Dermis blood vessel endothelial cell (primary cell): ENCODE results near the gene ZEB2. TPM values are rescaled to one million over a fixed set of nuclear protein-coding genes. Genes with fewer than 3 reads are reported as not detected.

ENCODE experiments used
- DNase-seq: peaks from one replicate; pipeline ENCODE4 v3.0.0; 2010
- total RNA-seq: library from RNA; depleted of rRNA; stranded (reverse); fragments of >200 nt; gene quantifications from 2 replicates; pipeline ENCODE4 v1.2.3, GENCODE V29; 2014

Gene ZEB2
- total RNA-seq, 1 donor from 2014 or later: 5.3 TPM

DNA sequence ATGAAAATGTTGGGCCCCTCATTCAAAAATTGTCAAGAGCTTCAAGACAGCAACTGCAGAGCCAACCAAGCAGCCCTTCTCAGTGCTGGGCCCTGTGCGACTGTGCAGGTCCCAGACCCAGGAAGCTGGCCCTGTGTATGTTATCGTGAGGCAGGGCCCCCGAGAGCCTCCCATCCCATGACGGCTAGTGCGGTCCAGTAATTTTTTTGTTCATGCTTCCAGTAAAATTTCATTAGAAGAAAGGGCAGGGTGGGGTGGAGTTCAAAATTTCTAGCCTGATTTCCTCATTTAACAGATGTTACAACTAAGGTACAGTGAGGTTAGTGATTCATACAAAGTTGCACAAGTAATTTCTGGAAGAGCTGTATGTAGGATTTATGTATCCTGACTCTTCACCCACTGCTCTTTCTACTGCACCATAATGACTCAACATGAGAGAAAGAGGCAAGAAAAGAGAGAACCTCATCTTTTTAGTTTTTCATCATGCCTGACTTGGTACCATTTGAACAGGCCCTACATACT, 105.5 kb downstream of the ZEB2 start:
- no peak for DNase-seq

DNA sequence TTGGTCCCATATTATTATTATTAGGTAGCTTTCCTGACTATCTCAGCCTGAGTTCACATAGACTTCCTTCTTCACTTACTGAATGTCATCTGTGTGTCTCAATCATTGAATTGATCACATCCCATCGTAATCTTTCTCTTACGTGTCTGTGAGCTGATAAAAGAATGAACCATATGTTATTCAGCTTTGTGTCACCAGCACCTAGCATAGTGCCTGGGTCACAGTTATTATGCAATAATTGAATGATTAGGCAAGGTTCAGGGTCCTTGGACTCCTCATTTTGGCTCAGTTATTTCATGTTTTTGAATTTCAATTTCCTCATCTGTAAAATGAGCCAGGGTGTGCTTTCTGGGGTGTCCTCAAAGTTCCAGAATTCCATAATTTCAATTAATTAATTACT, 107.2 kb downstream of the ZEB2 start:
- DNase-seq: no peak

DNA sequence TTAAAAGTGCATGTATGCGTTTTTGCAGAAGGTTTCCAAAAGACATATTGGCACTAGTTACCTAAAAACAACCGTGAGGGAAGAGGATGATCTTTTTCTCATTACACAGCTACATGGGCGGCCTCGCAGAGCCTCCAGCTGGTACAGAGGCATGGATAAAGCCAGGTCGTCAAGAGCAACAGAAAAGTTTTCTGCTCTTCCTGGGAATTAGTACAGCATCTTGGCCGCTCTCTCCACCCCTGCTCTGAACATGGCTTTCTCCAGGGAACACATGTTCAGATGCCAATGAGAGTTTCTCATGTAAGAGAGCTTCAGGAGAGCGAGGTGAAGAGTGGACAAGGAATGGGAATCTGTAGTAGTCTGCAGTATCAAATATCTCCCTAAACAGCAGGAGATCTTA, 108.4 kb downstream of the ZEB2 start:
- DNase-seq: no peak

DNA sequence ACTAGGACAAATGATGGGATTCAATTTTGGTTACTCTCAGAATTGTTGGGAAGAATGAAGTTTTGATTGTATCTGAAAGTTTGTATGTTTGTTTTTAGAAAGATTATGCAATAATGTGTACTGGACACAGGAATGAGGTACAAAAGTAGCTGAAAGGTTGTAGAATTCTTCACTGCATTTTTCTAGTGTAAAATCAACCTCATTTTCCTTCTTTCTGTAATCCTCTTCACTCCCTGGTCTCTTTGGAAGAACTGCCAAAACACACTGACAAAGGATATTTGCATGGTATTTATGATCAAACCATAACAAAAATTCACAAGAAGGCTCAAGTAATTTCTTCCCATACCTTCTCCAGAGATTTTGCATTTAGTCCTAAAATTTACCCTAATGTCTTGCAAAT, 110.7 kb downstream of the ZEB2 start:
- DNase-seq: no peak

DNA sequence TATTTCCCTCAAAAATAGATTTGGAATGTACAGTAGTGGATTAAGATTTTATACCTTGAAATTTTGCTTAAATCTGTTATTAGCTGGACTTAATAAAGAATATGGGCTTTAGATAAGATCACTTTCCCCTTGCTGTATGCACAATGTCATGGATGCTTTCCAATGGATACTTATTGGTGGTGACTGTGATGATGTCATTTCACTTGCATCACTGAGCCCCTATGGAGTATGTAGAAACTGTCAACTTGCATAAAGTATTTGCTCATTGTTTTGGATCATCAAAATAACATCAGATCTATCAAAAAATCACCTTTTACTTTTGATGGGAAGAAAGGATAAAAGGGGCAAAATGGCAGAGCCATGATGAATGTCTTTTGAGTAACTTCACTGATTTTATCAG, 112.7 kb downstream of the ZEB2 start:
- no peak for DNase-seq

DNA sequence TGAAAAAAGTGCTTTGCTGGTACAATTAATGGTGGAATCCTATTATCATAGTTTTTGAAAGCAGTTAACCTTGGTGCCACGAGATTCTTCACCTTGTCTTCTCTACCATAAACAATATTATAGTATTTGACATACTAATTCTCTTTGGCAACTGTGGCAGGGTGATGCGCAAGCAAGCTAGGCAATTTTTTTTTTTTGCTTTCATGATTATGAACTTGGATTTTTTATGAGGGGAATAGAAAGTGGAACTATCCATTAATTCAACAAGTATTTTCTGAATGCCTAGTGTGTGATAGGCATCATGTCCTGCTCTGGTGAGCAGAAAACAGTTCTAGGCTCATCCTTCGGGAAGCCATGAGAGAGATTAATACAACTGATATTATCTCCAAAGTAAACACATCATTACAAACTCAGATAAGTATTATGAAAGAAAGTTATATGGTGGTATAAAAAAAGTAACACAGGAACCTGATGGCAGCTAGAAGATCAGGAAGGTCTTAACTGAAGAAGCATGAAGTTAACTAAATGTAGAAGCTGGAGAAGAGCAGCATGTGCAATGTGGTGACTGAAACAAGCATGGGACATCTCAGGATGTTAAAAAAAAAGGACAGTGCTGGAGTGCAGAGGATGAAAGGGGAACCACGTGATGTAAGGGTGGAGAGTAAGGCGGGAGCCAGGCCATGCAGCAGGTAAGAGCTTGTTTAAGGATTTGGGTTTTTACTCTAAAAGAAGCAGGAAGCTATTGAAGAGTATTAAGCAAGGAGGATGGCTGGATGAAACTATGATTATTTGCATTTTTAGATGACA, 113.7 kb downstream of the ZEB2 start:
- DNase-seq: no peak

DNA sequence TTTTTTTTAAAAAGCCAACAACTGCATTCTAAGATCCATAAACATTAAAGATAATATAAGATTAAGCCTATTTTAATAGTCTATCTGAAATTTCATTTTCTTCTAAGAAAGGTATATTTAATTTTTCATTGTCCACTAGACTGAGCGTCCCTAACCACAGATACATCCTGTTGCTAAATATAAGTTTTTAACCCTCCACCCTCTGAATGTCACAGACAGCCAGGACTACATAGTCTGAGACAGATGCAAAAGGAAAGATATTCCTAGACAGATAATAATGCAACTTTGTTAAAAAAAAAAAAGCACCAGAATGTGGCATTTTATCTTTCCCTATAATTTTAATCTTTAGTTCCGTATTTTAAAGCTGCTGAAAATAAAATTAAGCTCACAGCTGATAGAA, 114.6 kb downstream of the ZEB2 start:
- DNase-seq: no peak

DNA sequence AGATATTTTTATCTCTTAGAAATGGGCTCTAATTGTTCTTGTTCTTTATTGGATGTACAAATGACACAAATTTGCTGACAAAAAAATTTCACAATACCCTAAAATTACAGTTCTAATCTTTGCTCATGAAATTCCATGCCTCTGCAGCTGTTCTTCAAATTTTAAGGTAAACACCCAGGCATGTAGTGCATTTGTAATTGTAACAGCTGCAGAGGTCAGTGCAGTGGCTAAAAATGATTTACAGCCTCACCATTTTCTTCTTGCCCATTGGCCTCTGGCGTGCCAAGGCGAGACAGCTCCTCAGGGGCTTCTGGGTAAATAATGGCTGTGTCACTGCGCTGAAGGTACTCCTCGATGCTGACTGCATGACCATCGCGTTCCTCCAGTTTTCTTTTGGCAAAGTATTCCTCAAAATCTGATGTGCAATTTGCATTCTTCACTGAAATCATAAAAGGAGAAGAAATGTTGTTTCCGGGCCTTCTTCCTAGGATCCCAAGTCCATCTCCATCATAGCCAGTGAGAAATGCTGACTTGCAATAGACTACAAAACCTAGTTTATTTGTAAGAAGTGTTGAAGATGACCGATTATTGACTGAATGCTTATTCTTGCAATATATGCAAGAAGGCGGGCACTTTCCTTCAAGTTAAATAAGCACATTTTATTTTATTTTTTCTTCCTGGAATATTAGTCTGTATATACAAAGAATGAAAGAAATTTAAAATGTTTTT, 115.2 kb downstream of the ZEB2 start:
- DNase-seq: no peak

DNA sequence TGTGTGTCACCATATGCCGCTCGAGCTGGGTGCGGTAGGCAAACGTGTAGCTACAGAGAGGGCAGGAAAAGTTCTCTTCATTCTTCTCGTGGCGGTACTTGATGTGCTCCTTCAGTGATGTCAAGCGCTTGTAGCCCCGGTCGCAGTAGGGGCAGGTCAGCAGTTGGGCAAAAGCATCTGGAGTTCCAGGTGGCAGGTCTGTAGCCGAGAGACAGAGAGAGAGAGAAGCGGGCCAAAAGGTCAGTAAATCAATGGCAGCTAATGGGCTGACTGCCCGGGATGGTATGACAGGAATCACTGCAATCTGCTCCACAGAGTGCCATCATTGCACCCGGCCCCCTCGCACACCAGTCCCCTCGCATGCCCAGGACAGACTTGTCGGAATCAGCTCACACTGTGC, 116.0 kb downstream of the ZEB2 start:
- no peak for DNase-seq

DNA sequence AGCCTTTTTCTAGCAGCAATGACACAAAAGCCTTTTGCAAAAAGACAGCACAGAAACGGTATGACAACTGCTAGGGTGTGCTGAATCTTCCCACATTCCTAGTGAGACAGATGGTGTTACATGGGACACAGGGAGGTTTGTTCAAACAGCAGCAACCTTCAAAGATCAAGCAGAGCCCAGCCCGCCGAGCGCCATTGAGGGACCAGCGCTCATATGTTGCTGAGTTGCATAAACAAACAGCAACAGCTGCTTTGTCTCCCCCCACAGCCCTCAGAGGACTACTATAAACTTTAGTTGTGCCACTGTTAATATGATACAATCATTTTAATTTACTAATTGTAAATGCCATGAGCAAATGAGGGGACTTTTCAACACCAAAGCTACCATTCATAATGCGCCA, 117.7 kb downstream of the ZEB2 start:
- no peak for DNase-seq

DNA sequence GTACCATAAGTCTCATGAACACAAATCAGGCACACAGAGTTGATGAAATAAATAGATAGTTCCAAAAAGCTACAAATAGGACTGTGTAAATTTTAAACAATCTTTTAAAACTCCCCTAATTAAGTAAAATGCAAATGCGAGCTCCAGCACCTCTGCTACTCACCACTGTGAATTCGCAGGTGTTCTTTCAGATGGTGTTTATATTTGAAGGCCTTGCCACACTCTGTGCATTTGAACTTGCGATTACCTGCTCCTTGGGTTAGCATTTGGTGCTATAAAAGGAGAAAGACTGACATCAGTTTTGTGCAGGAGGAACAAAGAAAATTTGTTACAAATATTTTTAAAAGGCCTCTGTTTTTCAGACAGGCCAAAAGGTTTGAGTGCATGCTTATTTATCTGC, 118.9 kb downstream of the ZEB2 start:
- DNase-seq: no peak

DNA sequence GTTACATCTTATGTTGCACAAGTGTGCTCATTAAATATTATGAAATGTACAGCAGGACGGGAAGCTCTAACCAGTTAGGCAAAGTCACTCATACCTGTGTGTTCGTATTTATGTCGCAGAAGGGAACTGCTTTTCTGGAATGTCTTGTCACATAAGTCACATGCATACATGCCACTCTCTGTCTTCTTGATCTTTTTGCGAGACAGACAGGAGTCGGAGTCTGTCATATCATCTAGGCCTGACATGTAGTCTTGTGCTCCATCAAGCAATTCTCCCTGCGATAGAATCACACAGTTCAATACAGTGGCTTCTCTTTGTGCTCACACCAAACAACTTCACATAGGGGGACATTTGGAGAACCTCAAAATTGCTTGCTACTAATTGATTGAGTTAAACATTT, 123.6 kb downstream of the ZEB2 start:
- DNase-seq: no peak

DNA sequence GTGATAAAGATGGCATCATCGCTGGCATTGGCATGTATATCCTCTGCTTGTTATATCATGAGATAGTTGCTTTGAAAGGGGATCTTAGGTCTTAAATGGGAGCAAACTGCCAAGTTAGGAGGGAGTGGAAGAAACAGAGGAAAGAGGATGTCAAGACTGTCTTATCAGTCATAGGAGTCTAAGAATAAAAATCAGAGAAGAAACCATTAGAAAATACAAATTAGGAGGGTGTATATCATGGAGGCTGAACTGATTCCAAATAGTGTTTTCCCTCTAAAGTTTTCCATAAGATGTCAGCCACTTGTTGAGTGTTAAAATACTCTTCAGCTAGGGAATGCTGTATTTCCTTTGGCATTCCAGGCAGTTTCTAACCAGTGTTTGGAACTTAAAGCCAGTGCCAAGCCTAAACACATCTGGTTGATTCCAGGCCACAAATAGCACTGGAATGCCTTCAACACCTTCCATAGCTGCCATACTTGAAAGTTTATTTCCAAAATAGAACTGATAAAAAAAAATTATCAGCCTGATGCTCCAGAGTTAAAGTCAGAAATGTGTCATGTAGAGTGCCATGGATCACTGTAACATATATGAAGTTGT, 129.4 kb downstream of the ZEB2 start:
- DNase-seq: no peak

DNA sequence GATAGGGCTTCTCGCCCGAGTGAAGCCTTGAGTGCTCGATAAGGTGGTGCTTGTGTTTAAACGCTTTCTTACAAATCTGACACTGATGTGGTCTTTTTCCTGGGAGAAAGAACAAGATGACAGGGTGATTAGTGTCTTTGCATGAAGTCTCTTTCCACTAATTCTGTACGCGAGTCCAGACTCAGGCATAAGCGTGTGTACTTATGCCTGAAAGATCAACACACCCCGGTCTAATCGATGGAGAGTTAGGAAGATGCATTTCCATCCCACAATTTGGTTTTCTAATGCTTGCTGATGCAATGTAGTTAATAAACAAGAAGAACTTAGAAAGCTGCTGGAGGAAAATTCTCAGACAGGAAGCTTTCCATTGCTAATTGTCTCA, 130.0 kb downstream of the ZEB2 start:
- no peak for DNase-seq

DNA sequence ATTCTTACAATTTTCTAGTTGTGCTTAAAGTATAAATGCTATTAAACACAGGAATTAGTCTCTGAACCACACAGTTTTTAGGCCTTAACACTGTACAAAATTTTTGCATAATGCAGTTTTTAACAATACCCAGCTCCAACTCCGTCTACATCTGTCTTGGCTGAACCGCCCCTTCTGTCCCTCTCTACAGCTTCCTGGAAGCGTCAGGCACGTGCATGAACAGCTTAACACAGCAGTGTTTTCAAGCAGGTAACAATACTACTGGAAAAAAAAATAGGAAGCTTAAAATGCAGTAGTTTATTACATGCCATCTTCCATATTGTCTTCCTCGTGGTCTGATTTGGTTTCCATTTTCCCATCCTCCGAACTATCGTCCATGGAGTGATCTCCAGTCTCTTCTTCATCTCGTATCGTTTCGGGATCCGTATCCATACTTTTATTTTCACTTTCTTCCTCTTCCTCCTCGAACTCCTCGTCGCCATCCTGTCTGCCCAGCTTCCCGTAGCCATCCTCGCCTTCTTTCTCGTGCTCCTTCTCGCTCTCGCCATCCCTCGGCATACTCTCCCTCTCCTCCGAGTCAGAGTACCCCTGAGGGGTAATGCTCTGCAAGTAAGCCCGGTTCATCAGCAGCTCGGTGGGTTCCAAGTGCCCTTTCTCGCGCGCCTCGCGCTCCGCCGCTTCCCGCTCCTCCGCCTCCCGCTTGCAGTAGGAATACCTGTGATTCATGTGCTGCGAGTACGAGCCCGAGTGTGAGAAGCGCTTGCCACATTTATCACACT, 130.6 kb downstream of the ZEB2 start:
- peak; percentile 31 for DNase-seq

DNA sequence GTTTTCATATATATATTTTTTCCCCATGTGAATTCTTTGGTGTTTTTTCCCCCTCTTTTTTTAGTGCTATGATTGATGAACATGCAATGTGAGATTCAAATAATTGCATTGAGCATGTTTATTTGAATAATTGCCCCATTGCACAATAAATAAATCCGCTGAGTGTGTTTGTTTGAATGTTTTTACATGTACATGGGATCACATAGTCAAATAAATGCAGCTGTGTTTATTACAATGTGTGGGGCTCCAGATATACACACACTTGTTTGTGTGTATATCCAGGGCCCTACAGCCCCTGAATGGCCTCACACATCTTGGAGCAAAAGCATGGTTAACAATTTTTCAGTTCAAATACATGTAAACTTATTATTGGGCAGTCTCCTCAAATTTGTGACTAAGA, 134.5 kb downstream of the ZEB2 start:
- no peak for DNase-seq

DNA sequence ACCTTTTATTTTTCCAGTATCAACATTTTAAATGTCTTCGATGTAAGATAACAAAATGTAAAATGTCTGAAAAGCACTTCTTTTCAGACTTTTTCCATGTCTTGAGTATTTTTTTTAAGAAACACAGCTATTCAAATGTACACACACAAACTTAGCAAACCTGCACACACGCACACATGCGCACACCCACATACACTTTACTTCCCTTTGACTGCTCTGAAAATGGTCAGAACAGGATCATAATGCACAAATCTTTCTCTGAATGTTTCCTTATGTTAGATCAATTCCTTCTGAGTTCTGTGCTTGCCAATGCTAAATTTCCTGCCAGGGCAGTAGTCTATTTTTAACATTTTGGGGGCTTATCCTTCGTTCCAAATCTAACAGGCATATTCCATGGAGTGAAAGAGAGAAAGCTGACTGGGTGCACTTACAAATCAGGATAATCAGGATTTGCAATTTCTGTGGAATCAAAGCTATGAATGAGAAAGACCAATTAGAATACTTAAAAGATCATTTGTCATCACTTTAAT, 136.3 kb downstream of the ZEB2 start:
- DNase-seq: no peak

DNA sequence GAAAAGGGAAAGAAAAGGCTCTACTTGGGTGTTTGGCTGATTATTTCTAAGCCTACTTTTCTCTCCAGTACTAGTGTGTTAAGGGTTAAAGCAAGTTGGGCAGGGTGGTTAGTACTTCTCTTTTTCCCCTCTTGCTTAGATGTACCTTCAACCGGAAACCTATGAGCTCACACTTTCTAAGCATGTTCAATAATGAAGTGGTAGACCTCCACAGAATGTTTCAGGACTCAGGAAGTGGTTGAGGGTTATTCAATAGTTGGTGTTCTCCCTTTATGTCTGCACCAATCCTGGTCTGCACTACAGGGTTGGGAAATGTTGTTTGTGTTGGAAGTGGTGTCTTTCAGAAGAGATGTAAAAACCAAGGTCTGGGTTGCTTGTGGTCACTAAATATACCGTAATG, 137.1 kb downstream of the ZEB2 start:
- DNase-seq: no peak

DNA sequence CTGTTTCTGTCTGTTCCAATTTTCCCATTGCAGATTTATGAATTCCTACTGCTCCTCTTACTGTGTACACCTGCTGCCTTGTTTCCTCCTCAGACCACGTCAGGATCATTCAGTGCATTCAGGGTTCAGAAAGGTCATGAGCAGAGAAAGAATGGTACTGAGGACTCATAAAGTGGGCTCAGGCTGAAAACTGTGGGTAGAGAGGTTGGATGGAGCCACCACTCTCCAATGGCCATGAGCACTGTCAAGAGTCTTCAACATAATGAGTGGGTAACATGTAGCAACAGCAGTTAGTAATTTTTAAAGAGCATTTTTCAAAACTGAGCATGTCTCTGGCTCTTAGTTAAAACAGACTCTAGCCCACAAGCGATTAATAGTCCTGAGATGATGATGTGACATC, 138.2 kb downstream of the ZEB2 start:
- no peak for DNase-seq

DNA sequence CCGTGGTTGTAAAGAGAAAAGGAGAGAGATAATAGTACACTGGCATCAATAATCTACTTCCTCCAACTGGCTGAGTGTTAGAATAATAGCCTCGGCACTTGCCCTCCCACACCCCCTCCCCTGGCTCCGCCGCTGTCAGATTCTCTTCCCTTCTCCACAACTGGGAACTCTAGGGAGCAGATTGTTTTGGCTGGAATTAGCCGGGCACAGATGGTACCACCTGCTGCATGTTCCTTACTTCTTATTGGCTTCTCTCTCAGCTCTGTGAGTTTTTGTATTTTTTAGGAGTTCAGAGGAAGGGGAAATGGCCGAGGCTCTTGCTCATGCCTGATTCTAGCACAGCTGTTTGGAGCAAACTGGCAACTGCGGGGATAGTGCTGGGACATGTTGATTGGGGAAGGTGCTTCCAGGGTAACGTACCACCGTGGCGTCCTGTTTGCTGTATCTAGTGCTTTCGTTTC, 140.0 kb downstream of the ZEB2 start:
- DNase-seq: peak; percentile 65

DNA sequence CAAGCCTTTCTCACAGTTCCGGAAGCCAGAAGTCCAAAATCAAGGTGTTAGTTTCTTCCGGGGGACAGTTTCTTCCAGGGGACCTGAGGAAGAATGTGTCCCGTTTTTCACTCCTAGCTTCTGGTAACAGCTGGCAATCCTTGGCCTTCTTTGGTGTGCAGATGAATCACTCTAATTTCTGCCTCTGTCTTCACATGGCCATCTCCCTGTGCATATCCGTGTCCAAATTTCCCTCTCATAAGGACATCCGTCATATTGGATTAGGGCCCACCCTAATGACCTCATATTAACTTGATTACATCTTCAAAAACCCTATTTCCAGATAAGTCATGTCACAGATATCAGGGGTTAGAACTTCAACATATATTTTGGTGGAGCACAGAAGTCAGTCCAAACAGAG, 141.4 kb downstream of the ZEB2 start:
- no peak for DNase-seq

DNA sequence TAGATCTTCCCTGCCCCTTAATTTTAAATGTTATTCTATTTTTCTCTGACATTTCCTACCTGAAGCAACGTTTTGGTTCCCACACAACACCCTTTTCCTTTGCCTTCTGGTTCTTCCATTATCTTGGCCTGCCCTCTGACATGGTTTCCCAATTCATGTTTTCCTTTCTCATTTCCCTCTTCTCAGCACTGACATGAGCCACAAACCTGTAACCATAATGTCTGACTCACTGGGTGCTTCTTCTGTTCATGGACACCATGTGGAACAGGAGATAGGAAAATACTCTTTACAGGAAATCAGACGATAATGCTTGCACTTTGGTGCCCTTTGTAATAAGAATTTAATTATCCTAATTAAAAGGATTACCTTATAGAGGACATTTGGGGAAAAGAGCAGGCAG, 142.0 kb downstream of the ZEB2 start:
- DNase-seq: no peak

DNA sequence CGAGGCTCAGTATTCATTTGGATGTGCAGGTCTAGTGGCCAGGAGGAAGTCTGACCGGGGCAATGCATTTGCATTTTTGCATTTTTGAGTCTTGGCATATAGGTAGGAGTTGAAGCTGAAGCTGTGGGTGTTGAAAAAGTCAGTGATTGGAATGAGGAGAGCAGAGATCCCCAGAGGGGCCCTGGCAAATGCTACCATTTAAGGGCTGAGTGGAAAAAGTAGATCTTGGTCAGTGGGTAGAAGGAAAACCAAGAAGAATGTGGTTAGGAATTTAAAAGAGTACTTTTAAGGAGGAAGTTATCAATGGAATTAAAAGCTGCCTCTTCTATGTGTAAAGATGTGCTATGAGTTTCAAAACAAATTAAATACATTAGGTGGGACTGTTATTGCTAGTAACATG, 143.0 kb downstream of the ZEB2 start:
- no peak for DNase-seq
